Measurements from ENCODE around the gene CDK19.

Gene CDK19

GRCh38 chr6:110622912-110623578, 192.2 kb downstream of the CDK19 start:
- no peak for ATAC-seq
- TF ChIP-seq SNAI2 (CRISPR knock-in tag; IDR thresholded peaks at IDR 0.05) (no peak), ZC3H10 (CRISPR knock-in tag; IDR thresholded peaks at IDR 0.05) (no peak), ZFP30 (CRISPR knock-in tag; IDR thresholded peaks at IDR 0.05) (no peak), RARB (CRISPR knock-in tag; IDR thresholded peaks at IDR 0.05) (no peak), OSR1 (CRISPR knock-in tag; IDR thresholded peaks at IDR 0.05) (no peak), ZNF70 (CRISPR knock-in tag; IDR thresholded peaks at IDR 0.05) (no peak), TCF4 (CRISPR knock-in tag; IDR thresholded peaks at IDR 0.05; ENCODE audit: borderline replicate concordance) (no peak), BACH2 (CRISPR knock-in tag; IDR thresholded peaks at IDR 0.05; ENCODE audit: borderline replicate concordance) (no peak), PPARA (CRISPR knock-in tag; IDR thresholded peaks at IDR 0.05; ENCODE audit: borderline replicate concordance) (no peak), ZFP3 (CRISPR knock-in tag; IDR thresholded peaks at IDR 0.05) (no peak), TSHZ2 (CRISPR knock-in tag; IDR thresholded peaks at IDR 0.05) (no peak), CSRNP3 (CRISPR knock-in tag; IDR thresholded peaks at IDR 0.05) (no peak), TOX (CRISPR knock-in tag; IDR thresholded peaks at IDR 0.05; ENCODE audit: borderline replicate concordance) (no peak), CREB5 (CRISPR knock-in tag; IDR thresholded peaks at IDR 0.05; ENCODE audit: low read depth) (no peak), ESRRG (CRISPR knock-in tag; IDR thresholded peaks at IDR 0.05) (no peak), ISL1 (CRISPR knock-in tag; IDR thresholded peaks at IDR 0.05) (no peak)
- TF ChIP-seq, protein P1, sequence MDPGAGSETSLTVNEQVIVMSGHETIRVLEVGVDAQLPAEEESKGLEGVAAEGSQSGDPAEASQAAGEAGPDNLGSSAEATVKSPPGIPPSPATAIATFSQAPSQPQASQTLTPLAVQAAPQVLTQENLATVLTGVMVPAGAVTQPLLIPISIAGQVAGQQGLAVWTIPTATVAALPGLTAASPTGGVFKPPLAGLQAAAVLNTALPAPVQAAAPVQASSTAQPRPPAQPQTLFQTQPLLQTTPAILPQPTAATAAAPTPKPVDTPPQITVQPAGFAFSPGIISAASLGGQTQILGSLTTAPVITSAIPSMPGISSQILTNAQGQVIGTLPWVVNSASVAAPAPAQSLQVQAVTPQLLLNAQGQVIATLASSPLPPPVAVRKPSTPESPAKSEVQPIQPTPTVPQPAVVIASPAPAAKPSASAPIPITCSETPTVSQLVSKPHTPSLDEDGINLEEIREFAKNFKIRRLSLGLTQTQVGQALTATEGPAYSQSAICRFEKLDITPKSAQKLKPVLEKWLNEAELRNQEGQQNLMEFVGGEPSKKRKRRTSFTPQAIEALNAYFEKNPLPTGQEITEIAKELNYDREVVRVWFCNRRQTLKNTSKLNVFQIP (CRISPR knock-in tag; IDR thresholded peaks at IDR 0.05; ENCODE audit: borderline replicate concordance, low read depth) = no peak
- TF ChIP-seq, protein P2, sequence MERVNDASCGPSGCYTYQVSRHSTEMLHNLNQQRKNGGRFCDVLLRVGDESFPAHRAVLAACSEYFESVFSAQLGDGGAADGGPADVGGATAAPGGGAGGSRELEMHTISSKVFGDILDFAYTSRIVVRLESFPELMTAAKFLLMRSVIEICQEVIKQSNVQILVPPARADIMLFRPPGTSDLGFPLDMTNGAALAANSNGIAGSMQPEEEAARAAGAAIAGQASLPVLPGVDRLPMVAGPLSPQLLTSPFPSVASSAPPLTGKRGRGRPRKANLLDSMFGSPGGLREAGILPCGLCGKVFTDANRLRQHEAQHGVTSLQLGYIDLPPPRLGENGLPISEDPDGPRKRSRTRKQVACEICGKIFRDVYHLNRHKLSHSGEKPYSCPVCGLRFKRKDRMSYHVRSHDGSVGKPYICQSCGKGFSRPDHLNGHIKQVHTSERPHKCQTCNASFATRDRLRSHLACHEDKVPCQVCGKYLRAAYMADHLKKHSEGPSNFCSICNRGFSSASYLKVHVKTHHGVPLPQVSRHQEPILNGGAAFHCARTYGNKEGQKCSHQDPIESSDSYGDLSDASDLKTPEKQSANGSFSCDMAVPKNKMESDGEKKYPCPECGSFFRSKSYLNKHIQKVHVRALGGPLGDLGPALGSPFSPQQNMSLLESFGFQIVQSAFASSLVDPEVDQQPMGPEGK (CRISPR knock-in tag; IDR thresholded peaks at IDR 0.05; ENCODE audit: borderline replicate concordance) = no peak

DNA sequence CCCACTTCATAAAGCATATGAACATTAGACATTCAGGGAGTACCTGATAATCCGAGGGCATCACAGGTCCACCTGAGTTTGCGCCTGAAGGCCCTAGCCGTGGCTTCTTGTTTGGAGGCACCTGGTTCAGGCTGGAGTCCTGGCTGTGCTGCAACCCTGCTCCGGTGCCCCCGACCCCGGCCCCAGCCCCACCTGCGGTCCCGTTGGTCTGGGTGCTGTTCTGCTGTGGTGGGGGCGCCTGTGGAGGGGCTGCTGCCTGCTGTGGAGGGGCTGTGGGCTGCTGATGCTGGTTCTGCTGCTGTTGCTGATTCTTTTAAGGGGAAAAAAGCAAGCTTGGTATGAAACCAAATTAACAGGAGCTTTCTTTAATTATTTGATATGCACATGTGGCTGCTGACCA, 194.2 kb downstream of the CDK19 start:
- no peak for TF ChIP-seq ZNF70 (CRISPR knock-in tag; IDR thresholded peaks at IDR 0.05)
- no peak for TF ChIP-seq ZFP30 (CRISPR knock-in tag; IDR thresholded peaks at IDR 0.05)
- TF ChIP-seq ARNTL (CRISPR knock-in tag; IDR thresholded peaks at IDR 0.05; ENCODE audit: borderline replicate concordance, low read depth) = no peak
- TF ChIP-seq ISL1 (CRISPR knock-in tag; IDR thresholded peaks at IDR 0.05) = no peak
- TF ChIP-seq, protein P2 (CRISPR knock-in tag; IDR thresholded peaks at IDR 0.05; ENCODE audit: borderline replicate concordance) = no peak
- no peak for TF ChIP-seq ZC3H10 (CRISPR knock-in tag; IDR thresholded peaks at IDR 0.05)
- TF ChIP-seq CREB5 (CRISPR knock-in tag; IDR thresholded peaks at IDR 0.05; ENCODE audit: low read depth) = no peak
- no peak for TF ChIP-seq ZNF565 (CRISPR knock-in tag; conservative IDR thresholded peaks at IDR 0.05; ENCODE audit: low read depth)
- TF ChIP-seq CSRNP3 (CRISPR knock-in tag; IDR thresholded peaks at IDR 0.05) = no peak
- TF ChIP-seq TCF4 (CRISPR knock-in tag; IDR thresholded peaks at IDR 0.05; ENCODE audit: borderline replicate concordance) = no peak

More for the DNA sequence above, 194.2 kb downstream of the CDK19 start:
- ATAC-seq = no peak
